NT2/D1 (cell line): Measurements from ENCODE around the gene TTC39B.

ENCODE experiments used
- SUZ12 ChIP-seq: IDR thresholded peaks from 2 replicates; pipeline ENCODE4 v1.6.1; 2011; ENCODE audit not compliant: insufficient read length, insufficient read depth; ENCODE audit errors: extremely low read depth
- YY1 ChIP-seq: IDR thresholded peaks from 2 replicates; pipeline ENCODE4 v1.6.1; 2011; ENCODE audit not compliant: insufficient read length, insufficient read depth

DNA sequence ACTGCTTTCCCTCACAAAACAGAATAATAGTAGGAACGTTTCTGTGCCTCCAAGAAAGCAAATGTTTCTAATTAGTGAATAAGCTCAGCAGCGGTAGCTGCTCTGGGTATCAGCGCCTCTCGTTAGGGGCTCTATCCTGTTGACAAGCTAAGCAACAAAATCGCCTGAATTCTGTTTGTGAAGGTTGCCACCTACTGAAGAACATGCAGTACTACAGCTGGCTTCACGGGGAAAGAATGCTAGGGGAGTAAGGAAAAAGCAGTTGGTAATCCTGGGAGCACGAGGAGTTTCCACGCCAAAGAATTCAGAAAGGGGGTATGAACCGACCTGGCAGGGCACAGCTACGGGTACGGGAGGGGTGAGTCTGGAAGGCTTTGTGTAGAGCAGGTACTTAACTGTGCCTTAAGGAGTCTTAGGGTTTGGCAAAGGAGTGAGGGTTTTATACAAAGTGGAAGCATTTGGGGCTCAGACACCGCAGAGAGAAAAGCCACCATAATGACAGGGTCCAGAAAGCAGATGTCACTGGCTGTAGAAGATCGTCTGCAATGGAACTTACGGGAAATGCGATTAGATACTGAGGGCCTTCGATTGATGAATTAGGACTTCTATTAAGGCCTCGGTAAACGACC lies 171.7 kb downstream of the TTC39B start:
- TF ChIP-seq YY1 (no peak), SUZ12 (no peak)
